Breast epithelium (tissue), 4 donors: Measurements from ENCODE around the gene CSNK1D. TPM values are rescaled to one million over a fixed set of nuclear protein-coding genes. Genes with fewer than 3 reads are reported as not detected.

Source experiments
- DNase-seq, 2 donors: peaks; one replicate each; pipeline ENCODE4 v3.0.0-alpha.2; 2019; ENCODE audit warnings: low spot score in 2 of 2
- H3K27ac ChIP-seq, 2 donors: fragments of 200-600 bp; sonication (generic) in 1 of 2; one replicate each; pipeline ENCODE4 v1.5.1; 2016 to 2019; ENCODE audit warnings: mild to moderate bottlenecking in 1 of 2
- H3K27me3 ChIP-seq, 2 donors: fragments of 200-600 bp; sonication (generic) in 1 of 2; one replicate each; pipeline versions ENCODE4 v1.5.1 to v1.6.0; 2017 to 2019; ENCODE audit warnings: control low read depth in 1 of 2, mild to moderate bottlenecking in 1 of 2
- H3K36me3 ChIP-seq: fragments of 200-600 bp; one replicate; pipeline ENCODE4 v1.5.1; 2019
- H3K4me1 ChIP-seq, 2 donors: fragments of 200-600 bp; sonication (generic); one replicate each; pipeline ENCODE4 v1.5.1; 2016 to 2019; ENCODE audit warnings: control low read depth in 1 of 2
- H3K4me3 ChIP-seq, 3 donors: fragments of 200-600 bp; sonication (generic); 1 replicate in 2 of 3; 2 replicates in 1 of 3; pipeline ENCODE4 v1.5.1; 2016 to 2019; ENCODE audit warnings: mild to moderate bottlenecking in 3 of 3, moderate library complexity in 2 of 3
- H3K9me3 ChIP-seq, 2 donors: fragments of 200-600 bp; sonication (generic) in 1 of 2; one replicate each; pipeline ENCODE4 v1.5.1; 2016 to 2019; ENCODE audit warnings: control low read depth in 1 of 2
- POLR2A ChIP-seq: fragments of 450-650 bp; IDR thresholded peaks from one replicate; pipeline ENCODE4 v1.6.1; 2016; ENCODE audit warnings: antibody characterized with exemption, mild to moderate bottlenecking, moderate library complexity
- POLR2AphosphoS5 ChIP-seq, 3 donors: sonication (generic); formaldehyde crosslinking; IDR thresholded peaks; one replicate each; pipeline ENCODE4 v1.6.1; 2017; ENCODE audit warnings: antibody characterized with exemption in 3 of 3
- intact Hi-C: fragments of 100-400 bp; cut with DNase I; formaldehyde crosslinking; loops from one replicate; pipeline ENCODE4 v1.15.1; 2023; ENCODE audit warnings: low total_unique reads
- total RNA-seq, 3 donors: library from RNA; depleted of rRNA; stranded (reverse); fragments of >200 nt; gene quantifications; one replicate each; pipeline ENCODE4 v1.1.0, GENCODE V29; 2016
- TF ChIP-seq, protein P1 (sequence below), 3 donors: fragments of 450-650 bp; IDR thresholded peaks; one replicate each; pipeline ENCODE4 v1.5.1; 2016 to 2017; ENCODE audit warnings: antibody characterized with exemption in 3 of 3, mild to moderate bottlenecking in 3 of 3, moderate library complexity in 3 of 3

CSNK1D gene
- total RNA-seq, 3 donors from 2014 or later: 50.7 to 85.9 (median 75.2) TPM

DNA sequence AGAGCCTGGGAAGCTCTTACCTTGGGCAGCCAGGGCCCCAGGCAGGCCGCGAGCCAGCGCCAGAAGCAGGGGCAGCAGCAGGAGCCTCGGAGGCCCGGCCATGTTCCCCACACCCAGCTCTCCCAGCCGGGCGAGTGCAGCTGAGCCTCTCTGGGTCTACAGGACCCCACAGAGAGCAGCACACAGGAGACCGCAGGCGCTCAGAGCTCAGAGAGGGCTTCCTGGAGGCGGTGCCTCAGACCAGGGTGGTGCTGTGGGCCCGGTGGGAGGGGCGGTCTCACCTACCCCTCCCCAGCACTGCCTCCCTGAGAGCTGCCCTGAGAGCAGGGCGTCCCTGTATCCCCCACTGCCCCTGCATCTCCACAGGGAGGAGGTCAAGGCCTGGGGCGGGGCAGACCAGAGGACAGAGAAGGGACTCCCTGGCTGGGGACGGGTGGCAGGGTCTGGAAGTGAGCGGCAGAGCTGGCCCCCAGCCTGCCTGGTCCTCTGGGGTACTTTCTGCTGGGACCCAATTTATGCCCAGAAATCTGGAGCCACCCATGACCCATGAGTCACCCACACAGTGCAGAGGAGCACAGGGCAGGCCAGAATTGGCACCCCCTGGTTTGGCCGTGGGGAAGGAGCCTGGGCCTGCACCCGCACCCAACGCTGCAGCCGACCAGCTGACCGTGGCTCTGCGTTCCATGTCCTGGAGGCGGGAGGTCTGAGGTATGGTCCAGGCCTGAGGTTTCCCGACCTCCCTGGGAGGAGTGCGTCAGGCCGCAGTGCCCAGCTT lies 44.1 kb upstream of the CSNK1D start, which contains the start of gene CD7:
Gene CD7, minus strand, starts transcription at position 215 of the 775 bp plus-strand sequence. Its CDS starts 113 bp downstream, at position 102.
- peak within 1 kb of the TSS in 1 of 3 donors; percentile 7 for H3K4me3 ChIP-seq
- H3K4me1 ChIP-seq: no peaks in the 10 kb centered on the region
- peaks cover 14 to 41% of the 10 kb centered on the region in 2 donors for H3K27me3 ChIP-seq
- TF ChIP-seq POLR2AphosphoS5 (IDR thresholded peaks at IDR 0.05): no peak
- no peak for TF ChIP-seq POLR2A
- TF ChIP-seq, protein P1, sequence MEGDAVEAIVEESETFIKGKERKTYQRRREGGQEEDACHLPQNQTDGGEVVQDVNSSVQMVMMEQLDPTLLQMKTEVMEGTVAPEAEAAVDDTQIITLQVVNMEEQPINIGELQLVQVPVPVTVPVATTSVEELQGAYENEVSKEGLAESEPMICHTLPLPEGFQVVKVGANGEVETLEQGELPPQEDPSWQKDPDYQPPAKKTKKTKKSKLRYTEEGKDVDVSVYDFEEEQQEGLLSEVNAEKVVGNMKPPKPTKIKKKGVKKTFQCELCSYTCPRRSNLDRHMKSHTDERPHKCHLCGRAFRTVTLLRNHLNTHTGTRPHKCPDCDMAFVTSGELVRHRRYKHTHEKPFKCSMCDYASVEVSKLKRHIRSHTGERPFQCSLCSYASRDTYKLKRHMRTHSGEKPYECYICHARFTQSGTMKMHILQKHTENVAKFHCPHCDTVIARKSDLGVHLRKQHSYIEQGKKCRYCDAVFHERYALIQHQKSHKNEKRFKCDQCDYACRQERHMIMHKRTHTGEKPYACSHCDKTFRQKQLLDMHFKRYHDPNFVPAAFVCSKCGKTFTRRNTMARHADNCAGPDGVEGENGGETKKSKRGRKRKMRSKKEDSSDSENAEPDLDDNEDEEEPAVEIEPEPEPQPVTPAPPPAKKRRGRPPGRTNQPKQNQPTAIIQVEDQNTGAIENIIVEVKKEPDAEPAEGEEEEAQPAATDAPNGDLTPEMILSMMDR (IDR thresholded peaks at IDR 0.05): no peak
- DNase-seq: no peak
- H3K27ac ChIP-seq: no peak within 1 kb of the TSS
- H3K9me3 ChIP-seq: no peaks in the 10 kb centered on the region
- H3K36me3 ChIP-seq: no peaks in the 10 kb centered on the region
- intact Hi-C loops: no loop called here

DNA sequence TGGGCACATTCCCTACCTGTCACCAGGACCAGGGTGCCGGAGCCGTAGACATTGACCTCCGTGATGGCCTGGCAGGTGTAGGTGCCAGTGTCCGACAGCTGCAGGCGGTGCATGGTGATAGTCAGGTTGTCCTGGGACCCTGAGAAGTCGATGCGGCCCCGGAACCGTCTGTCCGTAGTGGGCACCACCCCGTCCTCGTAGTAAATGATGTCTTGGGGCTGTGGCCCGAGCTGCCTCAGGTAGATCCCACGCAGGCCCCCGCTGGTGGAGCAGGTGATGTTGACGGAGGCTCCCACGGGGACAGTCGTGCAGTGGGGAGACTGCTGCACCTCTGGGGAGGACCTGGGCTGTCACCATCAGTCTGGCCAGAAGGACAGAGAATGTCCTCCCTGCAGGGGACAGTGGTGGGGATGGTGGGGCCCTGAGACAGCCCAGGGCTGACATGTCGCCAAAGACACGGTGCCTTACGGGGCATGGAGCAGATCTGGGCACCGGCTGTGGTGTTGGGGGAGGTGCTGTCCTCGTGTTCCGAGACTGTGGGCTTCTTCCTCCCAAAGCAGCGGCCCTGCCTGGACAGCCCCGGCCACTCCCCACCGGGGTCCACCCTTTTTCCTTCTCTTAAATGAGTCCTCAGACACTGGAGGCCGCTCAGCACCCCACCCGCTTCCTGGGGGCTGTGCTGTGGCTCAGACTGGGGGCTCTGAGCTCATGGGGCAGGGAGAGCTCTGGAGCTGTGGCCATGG lies 43.3 kb upstream of the CSNK1D start:
- no peak overlapping the region for H3K27ac ChIP-seq
- H3K36me3 ChIP-seq: no peaks in the 10 kb centered on the region
- no peaks in the 10 kb centered on the region for H3K4me1 ChIP-seq
- H3K27me3 ChIP-seq: peaks cover 14 to 37% of the 10 kb centered on the region in 2 donors
- peak overlapping the region in 1 of 3 donors; percentile 7 for H3K4me3 ChIP-seq
- no peak for TF ChIP-seq POLR2AphosphoS5 (IDR thresholded peaks at IDR 0.05)
- TF ChIP-seq, protein P1 (IDR thresholded peaks at IDR 0.05): no peak
- no peak for TF ChIP-seq POLR2A
- intact Hi-C loops: no loop called here
- DNase-seq: no peak
- H3K9me3 ChIP-seq: no peaks in the 10 kb centered on the region

DNA sequence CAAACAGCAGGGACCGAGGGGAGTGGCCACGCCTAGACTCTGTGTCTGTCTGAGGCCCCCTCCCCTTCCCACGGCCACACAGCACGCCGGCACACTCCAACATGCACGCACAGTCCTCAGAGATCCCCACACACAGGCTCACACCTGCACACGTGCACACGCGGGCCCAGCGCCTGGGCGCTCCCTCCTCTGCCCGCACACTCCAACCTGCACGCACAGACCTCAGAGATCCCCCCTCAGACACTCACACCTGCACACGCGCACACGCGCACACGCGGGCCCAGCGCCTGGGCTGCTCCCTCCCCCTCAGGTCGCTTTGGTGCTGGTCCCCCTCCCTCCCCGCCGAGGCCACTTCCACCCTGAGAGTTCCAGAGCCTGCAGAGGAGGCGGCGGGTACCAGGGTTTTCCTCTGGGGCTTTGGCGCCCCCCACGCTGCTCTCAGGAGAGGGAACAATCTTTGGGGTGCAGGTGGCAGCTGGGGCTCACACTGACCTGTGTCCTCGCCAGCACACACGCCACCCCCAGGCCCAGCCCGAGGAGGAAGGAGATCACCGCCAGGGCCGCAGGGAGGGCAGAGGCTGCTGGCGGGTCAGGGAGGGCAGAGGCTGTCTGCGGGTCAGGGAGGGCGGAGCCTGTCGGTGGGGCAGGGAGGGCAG lies 42.3 kb upstream of the CSNK1D start:
- TF ChIP-seq, protein P1 (IDR thresholded peaks at IDR 0.05): no peak
- Histone ChIP-seq H3K9me3 (no peaks in the 10 kb centered on the region), H3K4me1 (no peaks in the 10 kb centered on the region), H3K4me3 (peak overlapping the region in 2 of 3 donors; percentile 2 to 47), H3K36me3 (no peaks in the 10 kb centered on the region), H3K27me3 (peaks cover 14 to 34% of the 10 kb centered on the region in 2 donors), H3K27ac (no peak overlapping the region)
- no peak for DNase-seq
- intact Hi-C loops: no loop called here

DNA sequence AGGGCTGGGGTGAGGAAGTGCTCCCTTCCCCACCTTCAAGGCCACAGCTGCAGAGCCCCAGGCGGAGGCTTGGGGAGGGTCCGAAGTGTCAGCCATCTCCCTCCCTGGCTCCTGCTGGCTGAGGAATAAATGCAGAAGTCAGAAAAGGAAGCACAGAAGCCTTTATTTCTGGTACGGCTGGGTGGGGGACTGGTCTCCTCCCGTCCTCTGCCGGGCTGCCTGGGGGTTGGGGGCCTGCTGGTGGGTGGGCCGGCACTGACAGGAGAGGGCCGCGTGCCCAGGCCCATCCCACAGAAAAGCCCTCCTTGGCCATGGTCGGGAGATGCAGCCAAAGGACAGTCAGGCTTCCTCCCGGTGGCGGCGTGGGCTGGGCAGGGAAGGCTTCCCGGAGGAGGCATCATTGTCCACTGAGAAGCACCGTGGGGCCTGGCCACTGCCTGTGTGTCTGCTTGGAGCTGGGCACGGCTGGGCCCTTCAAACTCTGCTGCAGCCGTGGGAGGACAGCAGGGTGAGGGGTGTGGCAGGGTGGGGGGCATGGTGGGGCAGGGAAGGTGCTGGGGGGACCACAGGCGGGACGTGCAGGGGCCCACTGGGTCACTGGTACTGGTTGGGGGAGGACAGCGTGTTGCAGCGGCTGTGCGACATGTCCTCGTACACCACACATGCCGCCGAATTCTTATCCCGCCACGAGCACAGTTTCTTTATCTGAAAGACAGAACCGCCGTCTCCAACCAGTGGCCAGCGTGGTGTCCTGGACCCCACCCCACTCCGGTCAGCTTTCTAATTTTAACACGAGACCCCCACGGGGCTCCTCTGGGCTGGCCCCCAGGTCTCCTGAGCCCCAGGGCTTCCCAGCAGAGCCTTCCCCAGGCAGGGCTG lies 41.5 kb upstream of the CSNK1D start:
- Histone ChIP-seq H3K4me3 (peak overlapping the region in 2 of 3 donors; percentile 2 to 47), H3K36me3 (no peaks in the 10 kb centered on the region), H3K27ac (no peak overlapping the region), H3K4me1 (no peaks in the 10 kb centered on the region), H3K9me3 (no peaks in the 10 kb centered on the region), H3K27me3 (peaks cover 14 to 34% of the 10 kb centered on the region in 2 donors)
- TF ChIP-seq, protein P1 (IDR thresholded peaks at IDR 0.05): no peak
- no peak for TF ChIP-seq POLR2A
- no peak for TF ChIP-seq POLR2AphosphoS5 (IDR thresholded peaks at IDR 0.05)
- no peak for DNase-seq
- intact Hi-C loops: no loop called here
